GM12875 (cell line): ENCODE results near the gene ARVCF.

Source experiments
- H3K4me3 ChIP-seq: one replicate; pipeline ENCODE4 v1.5.1; 2011; ENCODE audit warnings: low read depth, low read length, control low read depth
- TF ChIP-seq, protein P1 (sequence below): IDR thresholded peaks from 2 replicates; pipeline ENCODE4 v1.5.1; 2011; ENCODE audit warnings: low read depth, mild to moderate bottlenecking, control low read depth, inconsistent platforms, low read length, moderate library complexity, borderline replicate concordance; ENCODE audit not compliant: insufficient read depth

Gene ARVCF

GRCh38 chr22:19962246-19962908 lies 54.2 kb downstream of the ARVCF start:
- H3K4me3 ChIP-seq = no peak overlapping the region
- TF ChIP-seq, protein P1, sequence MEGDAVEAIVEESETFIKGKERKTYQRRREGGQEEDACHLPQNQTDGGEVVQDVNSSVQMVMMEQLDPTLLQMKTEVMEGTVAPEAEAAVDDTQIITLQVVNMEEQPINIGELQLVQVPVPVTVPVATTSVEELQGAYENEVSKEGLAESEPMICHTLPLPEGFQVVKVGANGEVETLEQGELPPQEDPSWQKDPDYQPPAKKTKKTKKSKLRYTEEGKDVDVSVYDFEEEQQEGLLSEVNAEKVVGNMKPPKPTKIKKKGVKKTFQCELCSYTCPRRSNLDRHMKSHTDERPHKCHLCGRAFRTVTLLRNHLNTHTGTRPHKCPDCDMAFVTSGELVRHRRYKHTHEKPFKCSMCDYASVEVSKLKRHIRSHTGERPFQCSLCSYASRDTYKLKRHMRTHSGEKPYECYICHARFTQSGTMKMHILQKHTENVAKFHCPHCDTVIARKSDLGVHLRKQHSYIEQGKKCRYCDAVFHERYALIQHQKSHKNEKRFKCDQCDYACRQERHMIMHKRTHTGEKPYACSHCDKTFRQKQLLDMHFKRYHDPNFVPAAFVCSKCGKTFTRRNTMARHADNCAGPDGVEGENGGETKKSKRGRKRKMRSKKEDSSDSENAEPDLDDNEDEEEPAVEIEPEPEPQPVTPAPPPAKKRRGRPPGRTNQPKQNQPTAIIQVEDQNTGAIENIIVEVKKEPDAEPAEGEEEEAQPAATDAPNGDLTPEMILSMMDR = peak; percentile 65

- H3K4me3 ChIP-seq = no peak overlapping the region
- TF ChIP-seq, protein P1 = no peak
Measured at GRCh38 chr22:19961868-19962245, 54.8 kb downstream of the ARVCF start.

DNA sequence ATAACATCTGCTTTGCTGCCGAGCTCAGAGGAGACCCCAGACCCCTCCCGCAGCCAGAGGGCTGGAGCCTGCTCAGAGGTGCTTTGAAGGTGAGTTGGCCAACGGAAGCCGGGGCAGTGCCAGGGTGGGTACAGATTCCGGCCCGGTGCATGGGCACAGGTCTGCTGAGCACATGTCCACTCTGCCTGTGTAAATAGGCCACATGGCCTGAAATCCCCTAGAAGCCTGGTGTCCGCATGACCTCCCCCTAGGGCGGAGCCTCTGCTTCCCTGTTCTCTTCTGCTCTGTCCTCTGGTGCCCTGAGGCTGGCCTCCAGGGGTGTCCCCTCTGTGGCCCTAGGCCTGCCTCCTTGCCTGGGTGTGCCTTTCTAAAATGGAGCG lies 55.4 kb downstream of the ARVCF start:
- TF ChIP-seq, protein P1 = no peak
- no peak overlapping the region for H3K4me3 ChIP-seq

- TF ChIP-seq, protein P1 = no peak
- no peak overlapping the region for H3K4me3 ChIP-seq
Measured at GRCh38 chr22:19960491-19961200, 56.0 kb downstream of the ARVCF start.

DNA sequence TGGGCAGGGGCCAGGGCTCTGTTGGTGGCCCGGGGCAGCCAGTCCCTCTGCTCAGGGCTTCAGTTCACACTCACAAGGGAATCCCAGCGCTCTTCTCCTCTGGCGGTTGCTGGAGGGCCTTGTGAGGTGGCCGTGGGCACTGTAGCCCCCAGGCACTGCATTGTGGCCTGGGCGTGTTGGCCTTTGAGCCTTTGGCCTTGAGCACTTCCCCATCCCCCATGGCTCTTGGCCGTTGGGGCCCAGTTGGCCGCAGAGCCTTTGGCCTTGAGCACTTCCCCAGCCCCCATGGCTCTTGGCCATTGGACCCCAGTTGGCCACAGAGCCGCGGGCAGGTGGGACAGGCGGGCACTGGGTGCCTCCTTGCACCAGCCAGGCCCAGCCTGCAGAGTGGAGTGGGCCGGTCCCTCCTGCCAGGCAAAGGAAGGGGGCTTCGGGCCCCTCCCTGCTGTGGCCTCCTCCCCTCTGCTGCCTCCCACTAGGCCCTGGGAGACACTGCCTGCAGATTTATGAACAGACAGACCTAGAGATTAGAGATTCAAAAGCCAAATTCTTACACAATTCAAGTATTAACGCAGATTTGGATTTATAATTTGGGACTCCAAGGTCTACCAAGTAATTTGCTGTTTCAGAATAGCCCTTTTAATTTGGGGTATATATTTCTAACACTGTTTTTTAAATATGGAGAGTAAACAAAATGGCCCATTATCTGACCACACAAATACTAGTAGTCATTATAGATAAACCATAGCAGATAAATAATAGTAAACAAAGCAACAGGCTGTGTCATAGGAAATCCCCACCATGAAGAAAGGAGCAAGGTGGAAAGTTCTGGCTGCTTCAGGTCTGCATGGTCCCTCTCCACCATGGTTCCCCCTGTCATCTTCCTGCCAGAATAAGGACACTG lies 56.8 kb downstream of the ARVCF start:
- TF ChIP-seq, protein P1 = no peak
- H3K4me3 ChIP-seq = no peak overlapping the region

- TF ChIP-seq, protein P1 = no peak
- H3K4me3 ChIP-seq = no peak overlapping the region
Measured at GRCh38 chr22:19959043-19959586, 57.5 kb downstream of the ARVCF start.
